Hepatic stellate cell (primary cell): ENCODE measurements around the gene ERCC5.

Source experiments
- DNase-seq: peaks from one replicate; pipeline ENCODE4 v3.0.0; 2011; ENCODE audit warnings: low spot score

Gene ERCC5

GRCh38 chr13:102892503-102892902, 46.7 kb downstream of the ERCC5 start:
- no peak for DNase-seq

DNA sequence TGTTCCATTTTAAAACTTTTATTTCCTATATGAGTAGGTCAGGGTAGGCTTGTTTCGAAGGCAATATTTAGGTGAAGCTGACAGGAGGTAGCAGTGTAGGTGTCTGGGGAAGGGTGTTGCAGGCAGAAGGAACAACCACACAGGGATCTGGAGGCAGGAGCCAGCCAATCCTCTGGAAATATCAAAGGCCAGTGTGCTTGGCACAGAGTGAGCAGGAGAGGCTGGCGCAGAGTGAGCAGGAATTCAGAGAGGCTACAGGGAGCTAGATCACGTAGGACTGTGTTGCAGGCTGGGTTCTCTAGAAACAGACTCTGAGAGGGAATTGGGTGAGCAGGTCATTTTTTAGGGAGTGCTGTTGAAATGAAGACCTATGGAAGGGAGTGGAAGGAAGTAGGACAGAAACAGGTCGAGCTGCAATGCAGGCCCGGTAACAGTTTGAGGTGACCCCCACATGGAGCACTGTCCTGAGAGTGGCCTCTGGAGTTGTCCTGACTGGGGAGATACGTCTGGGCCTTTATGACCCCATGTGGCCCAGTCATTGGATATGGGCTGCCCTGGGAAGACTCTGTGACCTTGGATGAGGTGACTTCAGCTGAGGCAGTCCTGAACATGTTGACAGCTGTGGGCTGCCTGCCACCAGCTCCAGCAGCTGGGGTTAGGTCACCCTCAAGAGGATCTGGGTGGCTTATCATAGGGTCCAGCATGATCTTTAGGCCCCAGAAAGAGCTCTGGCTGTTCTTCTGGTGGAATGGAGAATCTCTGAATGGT, 51.7 kb downstream of the ERCC5 start:
- no peak for DNase-seq

- no peak for DNase-seq
Observed at GRCh38 chr13:102900193-102900608, 54.4 kb downstream of the ERCC5 start.

DNA sequence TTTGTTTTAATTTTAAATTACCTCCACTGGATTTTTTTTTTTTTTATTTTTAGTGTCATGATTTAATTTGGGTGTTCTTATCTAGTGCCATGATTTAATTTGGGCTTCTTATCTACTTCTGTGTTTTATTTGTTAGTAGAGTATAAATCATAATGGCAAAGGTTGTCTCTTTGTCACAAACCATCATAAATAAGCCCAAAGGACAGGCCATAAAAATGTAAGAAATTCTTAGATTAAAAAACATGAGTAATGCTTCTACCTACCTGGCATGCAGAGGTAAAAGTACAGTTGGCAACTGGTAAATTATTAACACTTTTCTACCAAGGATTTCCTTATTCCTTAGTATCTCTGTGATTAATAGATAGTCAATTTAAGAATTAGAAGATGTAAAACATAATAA, 55.2 kb downstream of the ERCC5 start:
- DNase-seq = no peak

GRCh38 chr13:102901615-102902305, 55.9 kb downstream of the ERCC5 start:
- no peak for DNase-seq

DNA sequence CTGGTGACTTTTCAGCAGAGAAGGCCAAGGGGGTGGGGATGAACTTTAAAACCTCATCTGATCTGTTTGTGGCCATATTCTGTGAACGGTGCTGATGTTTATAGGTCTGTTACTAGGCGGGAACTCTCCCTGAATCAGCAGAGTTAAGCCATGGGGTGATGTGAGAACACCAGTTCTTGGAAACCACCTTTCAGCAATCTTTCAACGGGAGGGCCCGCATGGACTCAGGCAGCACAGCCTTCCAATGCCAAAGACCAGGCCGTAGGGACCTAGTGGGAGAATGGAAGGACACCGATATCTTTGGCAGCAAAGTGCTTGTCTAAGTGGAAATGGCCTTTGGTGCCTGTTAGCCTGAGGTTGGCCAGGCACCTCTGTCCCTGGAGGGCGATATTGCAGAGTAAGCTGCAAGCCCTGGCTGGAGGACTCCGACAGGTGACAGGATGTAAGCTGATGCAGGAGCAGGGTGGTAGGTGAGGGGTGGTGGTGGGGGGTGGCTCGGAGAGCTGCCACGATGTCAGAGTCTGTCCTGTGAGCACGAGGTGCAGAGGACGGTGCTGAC, 57.0 kb downstream of the ERCC5 start:
- no peak for DNase-seq

DNA sequence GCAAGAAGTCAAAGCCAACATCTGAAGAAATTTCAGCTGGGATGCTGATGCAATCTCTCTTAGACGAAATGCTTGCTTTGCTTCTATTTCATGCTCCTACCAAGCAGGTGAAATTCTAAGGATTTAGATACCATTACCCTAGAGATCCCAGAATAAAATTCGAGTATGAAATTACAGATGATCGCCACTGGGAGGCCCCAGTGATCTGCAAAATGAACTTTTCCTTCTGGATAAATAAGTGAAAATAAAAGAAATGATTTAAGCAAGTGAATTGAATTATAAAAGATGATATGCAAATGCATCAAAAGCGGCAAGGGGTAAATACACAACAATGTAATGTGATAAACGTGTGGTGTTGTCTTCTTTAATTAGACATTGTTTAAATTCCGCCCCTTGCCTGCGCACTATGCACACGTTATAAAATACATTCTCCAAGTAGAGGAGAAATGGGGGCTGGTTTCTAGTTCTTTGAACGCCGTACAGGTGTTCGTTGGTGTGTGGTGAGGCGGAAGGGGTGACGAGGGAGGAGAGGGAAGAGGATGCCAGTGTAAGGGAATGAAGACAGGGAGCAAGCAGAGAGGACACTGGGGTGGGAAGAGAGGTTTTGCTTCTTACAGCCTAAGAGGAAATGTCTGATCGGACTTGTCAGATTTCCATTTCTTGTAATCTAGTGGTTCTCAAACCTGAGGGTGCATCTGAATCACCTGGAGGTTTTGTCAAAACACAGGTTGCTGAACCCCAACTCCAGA, 58.0 kb downstream of the ERCC5 start:
- peak; percentile 6 for DNase-seq

GRCh38 chr13:102904408-102904862, 58.6 kb downstream of the ERCC5 start:
- DNase-seq = no peak

GRCh38 chr13:102905905-102906771, 60.3 kb downstream of the ERCC5 start:
- no peak for DNase-seq

- no peak for DNase-seq
Observed at GRCh38 chr13:102907016-102907756, 61.4 kb downstream of the ERCC5 start.

- DNase-seq = no peak
Observed at GRCh38 chr13:102907886-102908515, 62.2 kb downstream of the ERCC5 start.

DNA sequence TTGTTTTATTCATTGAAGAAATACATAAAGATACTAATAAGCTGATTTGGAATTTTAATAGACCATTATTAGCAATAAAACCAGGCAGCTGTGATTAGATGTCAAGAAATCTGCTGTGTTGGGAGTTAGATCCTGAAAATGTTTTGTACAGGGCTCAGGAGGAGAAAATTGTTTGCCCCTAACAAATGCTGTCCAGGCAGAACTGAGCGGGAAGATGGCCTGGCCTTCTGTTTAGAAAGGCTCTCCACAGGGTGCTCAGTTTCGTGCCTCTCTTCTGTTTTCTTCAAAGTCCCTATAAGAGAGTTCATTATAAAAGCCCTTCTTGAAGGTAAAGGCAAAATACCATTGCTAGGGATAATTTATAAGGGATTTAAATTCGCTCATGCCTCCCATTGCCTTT, 64.1 kb downstream of the ERCC5 start:
- no peak for DNase-seq

- no peak for DNase-seq
Observed at GRCh38 chr13:102911336-102911735, 65.5 kb downstream of the ERCC5 start.

- DNase-seq = no peak
Observed at GRCh38 chr13:102912599-102912998, 66.8 kb downstream of the ERCC5 start.

DNA sequence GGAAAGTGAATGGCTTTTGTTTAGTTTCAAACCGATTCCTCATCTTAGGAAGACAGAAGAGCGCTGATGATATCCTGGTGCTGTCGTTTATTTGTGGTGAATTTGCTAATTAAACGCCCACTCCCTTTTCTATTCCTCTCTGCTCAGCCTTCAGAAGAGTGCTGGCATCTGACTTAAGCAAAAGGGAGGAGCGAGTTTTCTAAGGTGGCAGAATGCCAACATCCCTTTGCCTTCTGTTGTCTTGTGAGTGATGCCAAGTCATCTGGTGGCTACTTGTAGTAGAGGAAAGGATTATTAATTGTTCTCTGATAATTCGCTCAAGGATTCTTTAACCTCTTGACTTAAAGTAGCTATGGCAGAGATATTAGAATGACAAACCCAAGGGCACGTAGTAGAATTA, 68.1 kb downstream of the ERCC5 start:
- no peak for DNase-seq

DNA sequence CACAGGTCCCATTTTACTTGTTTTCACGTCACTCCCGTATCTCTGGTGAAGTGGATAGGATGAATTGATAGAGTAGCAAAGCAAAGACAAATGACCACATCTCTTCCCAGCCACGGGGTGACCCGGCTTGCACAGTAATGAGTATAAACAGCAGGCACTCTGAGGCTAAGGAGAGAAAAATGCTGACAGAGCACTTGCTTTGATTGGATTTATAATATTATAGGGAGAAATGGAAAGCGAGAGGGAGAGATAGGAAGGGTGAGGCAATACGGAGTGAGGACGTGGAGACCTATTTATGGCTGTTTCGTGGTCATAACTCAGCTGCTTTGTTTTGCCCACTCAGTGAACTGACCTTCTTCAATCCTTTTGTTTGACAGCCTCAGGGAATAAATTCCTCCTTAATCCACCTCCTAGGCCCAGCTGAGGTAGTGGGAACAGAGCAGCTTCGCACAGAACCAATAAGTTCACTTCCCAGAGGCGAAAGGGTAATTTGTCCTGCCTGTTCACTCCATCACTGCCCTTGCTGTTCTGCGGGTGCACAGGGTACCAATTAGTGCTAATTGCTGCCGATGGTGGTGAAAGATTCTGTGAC, 68.6 kb downstream of the ERCC5 start:
- no peak for DNase-seq

GRCh38 chr13:102915393-102915930, 69.6 kb downstream of the ERCC5 start:
- no peak for DNase-seq

DNA sequence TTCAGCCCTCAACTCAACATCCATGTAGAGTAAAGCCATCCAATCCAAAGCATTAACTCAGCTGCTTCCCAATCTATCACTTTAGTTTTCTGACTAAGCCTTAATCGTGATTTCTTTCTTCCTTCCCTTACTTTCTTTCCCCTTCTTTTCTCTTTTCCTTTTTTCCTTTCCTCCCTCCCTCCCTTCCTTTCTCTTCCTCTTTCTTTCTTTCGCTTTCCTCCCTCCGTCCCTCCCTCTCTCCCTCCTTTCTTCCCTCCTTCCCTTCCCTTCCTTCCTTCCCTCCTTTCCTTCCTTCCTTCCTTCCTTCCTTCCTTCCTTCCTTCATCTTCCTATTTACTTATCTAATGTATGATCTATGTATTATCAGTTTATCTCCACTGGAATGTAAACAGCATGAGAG, 71.2 kb downstream of the ERCC5 start:
- no peak for DNase-seq

DNA sequence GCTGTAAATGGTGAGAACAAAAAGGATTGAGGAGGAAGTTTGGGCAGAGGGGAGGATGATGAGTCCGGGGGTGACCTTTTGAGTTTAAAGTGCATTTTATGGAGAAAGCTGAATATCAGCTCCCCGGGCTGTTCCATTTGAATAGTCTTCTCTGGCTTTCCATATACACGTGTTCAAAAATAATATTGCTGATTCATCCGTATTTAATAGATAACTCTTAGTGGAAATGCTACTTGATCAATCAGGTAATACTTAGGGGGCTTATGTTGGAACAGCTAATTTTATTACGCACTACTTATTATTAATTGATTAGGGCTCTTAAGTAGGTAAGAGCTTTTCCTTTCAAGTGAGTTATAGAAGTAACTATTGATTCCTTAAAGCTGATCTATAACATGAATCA, 76.4 kb downstream of the ERCC5 start:
- no peak for DNase-seq
